HG02981 (cell line): ENCODE results near the gene CXCR2.
"Not testable (repeated sequence)": the region's sequence is repeated elsewhere in the genome, so short reads cannot be mapped to it uniquely, and the experiment has no call there.

Source experiments
- ATAC-seq: cut with Tn5 transposase; IDR thresholded peaks from one replicate; pipeline ENCODE4 v1.9.1; 2021; ENCODE audit warnings: mild to moderate bottlenecking, moderate library complexity; ENCODE audit not compliant: unreplicated experiment

CXCR2 gene

GRCh38 chr2:218129458-218130135 is 3.8 kb downstream of the CXCR2 start:
- no peak for ATAC-seq

DNA sequence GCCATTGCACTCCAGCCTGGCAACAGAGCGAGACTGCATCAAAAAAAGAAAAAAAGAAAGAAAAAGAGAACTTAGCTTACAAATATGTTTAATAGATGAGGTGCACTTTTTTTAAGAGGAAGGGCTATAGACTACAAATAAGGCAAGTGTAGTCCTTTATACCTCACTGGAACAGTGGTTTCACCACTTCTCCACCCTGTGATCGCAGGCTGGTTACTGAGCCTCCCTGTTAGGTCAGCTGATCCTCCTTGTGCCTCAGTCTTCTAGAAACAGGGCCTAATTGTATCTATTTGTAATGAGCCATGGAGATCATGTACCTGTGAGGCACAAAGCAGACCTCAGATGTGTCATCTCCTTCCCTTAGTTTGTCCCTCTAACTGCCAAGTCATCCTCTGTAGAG is 4.5 kb downstream of the CXCR2 start:
- no peak for ATAC-seq

GRCh38 chr2:218130822-218131221 is 5.0 kb downstream of the CXCR2 start:
- no peak for ATAC-seq

- no peak for ATAC-seq
Observed at GRCh38 chr2:218137514-218137913, 11.7 kb downstream of the CXCR2 start.

GRCh38 chr2:218138047-218138446 is 12.2 kb downstream of the CXCR2 start:
- ATAC-seq = no peak

DNA sequence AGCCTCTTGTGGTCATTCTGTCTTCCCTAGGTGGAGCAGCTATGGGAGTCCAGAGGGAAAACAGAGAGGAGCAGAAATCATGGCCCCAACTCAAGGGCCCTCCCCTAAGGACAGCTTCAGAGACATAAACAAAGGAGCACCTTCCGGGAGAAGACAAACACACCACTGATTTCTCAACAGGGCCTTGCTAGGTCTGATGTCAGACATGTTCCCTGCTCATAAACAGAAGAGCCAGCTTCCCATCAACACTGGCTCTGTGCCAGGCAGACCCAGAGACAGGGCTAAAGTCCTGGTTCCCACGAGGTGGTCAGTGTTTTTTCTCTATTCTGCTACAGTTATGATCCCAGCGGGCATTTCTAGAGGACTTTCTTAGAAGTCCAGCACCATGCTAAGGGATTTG is 19.3 kb downstream of the CXCR2 start:
- ATAC-seq = no peak

- no peak for ATAC-seq
Observed at GRCh38 chr2:218146056-218146455, 20.2 kb downstream of the CXCR2 start.

DNA sequence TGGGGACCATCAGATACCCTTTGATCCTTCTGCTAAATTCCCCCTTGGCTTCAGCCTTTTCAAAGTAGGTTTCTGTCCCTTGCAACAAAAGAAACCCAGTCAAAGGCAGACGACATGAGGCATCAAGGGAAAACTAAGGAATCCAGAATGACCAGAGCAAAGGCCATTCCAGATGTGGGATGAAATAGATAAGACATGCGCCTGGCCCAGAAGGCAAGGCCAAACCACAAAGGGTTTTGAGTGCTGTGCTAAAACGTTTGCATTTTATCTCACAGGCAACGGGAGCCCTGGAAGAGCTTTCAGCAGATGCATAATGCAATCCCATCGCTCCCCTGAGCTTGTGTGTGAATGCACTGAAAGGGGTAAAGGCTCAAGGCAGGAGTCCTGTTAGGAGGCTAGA is 23.3 kb downstream of the CXCR2 start:
- no peak for ATAC-seq

- no peak for ATAC-seq
Observed at GRCh38 chr2:218149848-218150440, 24.1 kb downstream of the CXCR2 start.

- no peak for ATAC-seq
Observed at GRCh38 chr2:218152172-218152571, 26.3 kb downstream of the CXCR2 start.

DNA sequence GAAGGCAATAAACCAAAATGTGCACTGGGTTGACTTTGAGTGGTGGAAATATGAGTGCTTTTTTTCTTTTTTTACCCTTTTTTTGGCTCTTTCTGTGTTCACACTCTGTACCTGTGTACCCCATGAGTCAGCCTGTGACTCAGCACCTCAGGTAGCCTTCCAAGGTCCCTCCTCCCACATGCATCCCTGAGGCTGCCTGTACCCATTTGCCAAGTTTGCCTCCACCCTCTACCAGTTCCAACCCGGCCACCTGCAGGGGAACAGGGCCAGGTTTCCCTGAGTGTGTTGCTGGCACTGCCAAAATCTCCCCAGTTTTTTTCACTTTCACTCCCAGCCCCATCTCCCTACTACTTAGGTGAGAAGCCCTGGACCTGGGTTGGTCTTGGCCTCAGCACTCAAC is 26.9 kb downstream of the CXCR2 start:
- no peak for ATAC-seq

- no peak for ATAC-seq
Observed at GRCh38 chr2:218155953-218156479, 30.2 kb downstream of the CXCR2 start.

- ATAC-seq = no peak
Observed at GRCh38 chr2:218161644-218162043, 35.8 kb downstream of the CXCR2 start.

DNA sequence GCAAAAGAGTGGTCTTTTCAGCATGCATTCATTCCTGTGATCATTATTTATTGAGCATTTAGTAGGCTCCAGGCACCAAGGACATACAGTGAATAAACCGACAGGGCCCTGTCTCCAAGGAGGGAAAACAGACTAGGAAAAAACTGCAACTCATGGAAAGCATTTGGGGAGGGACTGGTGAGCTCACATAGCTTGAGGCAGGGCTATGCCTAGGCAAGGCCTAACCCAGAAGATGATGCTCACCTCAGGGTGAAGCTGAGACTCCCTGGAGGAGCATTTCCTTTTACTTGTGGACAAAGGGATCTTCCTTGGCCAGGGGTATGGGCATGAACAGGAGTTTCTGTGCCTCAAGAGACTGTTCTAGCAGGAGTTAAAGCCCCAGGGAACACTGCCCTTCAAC is 37.0 kb downstream of the CXCR2 start:
- no peak for ATAC-seq

DNA sequence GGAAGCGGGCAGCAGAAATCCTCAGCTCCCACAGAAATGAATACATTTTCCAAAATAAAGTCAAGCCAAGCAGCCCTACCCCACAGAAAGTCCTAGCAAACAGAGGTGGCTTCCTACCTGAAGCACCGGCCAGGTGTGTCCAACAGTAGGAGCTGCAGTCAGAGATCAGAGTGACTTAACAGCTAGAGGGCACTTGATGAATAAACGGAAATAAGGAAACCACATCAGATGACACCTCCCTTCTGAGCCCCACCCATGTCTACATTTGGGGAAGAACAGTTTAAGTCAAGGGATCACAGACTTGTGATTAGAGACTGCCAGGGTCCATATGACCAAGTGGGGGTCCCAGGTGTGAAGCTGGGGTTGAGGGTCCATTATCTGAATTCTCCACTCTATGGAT is 41.0 kb downstream of the CXCR2 start, which contains the start of gene CXCR1:
Gene CXCR1 (minus strand): TSS at position 172 of the 400 bp plus-strand sequence. CDS start 1,751 bp downstream, outside the sequence.
- no peak for ATAC-seq

DNA sequence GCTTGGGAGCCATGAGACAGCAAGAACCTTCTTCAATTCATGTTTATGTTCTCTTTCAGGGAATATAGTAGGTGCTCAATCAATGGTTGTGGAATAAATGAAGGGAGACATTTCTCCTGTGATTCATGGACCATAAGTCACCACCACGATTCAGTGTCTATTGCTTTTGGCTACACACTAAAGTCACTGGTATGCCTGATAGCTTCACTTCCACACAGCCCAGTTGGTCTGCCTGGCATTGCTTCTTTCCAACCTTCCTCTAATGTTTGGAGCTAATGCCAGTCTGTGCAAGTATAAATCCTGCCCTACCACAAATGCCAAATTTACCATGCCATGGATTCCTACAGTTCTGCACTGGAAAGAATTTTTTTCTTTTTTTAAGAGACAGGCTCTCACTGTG is 42.2 kb downstream of the CXCR2 start:
- no peak for ATAC-seq

DNA sequence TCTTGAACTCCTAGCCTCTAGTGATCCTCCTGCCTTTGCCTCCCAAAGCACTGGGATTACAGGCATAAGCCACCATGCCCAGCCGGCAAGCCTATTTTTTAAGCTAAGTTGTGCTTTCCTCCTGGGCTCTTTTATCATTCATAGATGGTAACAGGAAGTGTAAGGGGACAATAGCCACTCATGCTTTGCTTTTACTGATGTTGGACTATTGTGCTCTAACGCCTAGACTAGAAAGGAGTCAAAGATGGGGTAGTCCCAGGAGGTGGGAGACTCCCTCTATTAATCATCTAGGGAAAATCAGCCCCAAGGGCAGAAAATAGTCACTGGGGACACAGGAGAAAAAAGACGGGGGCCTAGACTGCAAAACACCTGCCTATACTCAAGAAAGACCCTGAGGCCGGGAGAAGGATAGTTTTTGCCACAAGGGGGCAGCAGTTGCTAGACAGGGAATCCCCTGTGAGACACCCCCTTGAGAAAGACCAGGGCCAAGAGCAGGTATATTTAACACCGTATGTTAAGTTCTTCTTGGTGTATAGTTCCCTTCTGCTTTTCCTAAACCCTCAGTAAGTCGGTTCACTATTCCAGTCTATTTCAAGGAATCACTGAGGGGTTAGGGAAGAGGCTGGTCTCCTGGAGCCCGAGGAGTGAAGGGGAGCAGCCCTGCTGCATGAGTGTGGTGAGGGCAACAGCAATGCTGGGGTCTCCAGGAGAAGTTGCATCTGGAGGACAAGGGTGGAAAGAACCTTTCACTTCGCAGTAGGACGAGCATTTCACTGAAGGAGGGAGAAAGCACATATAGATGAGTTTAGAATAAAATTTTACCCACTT is 43.0 kb downstream of the CXCR2 start:
- no peak for ATAC-seq

DNA sequence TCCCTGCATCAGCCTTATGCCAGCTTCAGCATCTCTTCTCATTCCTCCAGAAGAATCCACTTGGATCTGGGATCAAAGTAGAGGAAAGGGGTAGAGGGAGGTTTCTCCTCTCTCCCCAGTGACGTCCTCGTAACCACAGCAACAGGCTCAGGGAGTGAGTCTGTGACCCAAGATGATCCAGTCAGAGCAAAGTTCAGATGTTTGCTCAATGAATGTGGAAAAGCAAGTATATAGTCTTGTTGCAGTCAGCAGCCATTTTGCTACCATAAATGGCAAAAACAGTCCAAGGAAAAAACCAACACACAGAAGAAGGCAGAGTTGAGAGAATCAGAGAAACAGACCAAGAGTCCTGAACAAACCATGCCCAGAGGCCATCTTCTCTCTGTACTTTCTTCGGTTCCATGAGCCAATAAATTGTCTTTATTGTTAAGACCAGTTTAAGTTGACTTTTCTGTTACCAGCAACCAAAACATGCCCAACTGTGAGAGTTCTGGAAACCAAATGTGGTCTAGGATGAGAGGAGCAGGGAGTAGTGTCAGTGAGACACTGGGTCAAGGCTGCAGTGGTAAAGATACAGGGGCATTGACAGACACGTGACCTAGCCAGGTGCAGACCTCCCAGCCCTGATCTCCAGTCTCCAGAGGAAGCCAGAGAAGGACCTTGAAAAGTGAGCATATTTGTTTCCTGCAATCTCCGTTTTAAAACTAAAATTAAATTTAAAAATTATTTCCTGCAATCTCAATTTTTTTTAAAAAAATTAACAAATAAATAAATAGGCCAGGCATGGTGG is 44.1 kb downstream of the CXCR2 start:
- no peak for ATAC-seq

DNA sequence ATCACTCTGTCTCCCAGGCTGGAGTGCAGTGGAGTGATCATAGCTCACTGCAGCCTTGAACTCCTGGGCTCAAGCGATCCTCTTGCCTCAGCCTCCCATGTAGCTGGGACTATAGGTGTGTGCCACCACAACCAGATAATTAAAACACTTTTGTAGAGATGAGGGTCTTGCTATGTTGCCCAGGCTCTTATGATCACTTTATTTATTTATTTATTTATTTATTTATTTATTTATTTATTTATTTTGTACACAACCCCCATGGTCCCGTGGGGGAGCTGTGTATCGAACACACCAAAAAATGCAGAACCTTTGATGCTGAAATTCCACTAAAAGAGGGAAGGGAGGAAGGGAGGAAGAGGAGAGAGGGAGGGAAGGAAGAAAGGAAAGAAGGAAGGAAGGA is 45.9 kb downstream of the CXCR2 start:
- ATAC-seq = not testable (repeated sequence)

DNA sequence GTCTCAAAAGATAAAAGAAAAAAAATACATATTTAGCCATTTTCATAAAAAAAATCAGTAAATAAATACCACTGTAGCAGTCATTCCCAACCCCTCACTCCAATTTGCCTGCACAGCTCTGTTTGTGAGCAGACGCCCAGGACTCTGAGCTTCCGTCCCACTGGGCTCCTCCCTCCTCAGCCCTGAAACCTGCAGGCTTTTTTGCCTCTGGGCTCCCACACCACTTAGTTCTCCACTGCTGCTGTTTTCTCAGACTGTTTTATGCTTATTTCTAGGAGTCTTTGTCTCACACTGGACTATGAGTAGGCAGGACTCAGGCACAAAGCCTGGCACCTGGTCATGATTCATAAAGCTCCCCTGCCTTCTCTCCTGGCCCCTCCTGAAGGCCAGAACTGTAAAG is 47.0 kb downstream of the CXCR2 start:
- ATAC-seq = no peak

DNA sequence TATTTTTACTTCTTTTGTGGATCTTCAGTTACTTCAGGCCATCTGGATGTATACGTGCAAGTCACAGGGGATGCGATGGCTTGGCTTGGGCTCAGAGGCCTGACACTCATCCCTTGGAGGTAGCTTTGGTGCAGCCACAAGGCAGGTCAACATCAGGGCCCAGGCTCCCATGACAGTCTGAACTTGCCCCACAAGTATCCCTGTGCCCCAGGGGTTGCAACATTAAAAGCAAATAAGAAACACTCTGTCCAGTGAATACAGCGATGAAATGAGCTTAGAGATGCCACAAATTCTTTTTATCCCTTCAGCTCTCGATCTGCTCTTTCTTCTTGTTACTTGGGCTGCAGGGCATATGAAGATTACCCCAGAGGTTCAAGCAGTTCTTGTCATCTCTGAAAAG is 54.0 kb downstream of the CXCR2 start:
- no peak for ATAC-seq
